ENCODE measurements around the gene FBRSL1.

- TF ChIP-seq POLR2A (IDR thresholded peaks at IDR 0.05; ENCODE audit: low read depth, low read length) (peak; percentile 62), POLR2AphosphoS5 (IDR thresholded peaks at IDR 0.05; ENCODE audit: insufficient read depth, low read depth, low read length) (peak; percentile 68), JUN (IDR thresholded peaks at IDR 0.05; ENCODE audit: borderline replicate concordance, insufficient read depth, insufficient read length, low read depth) (no peak), EZH2 (IDR thresholded peaks at IDR 0.05; ENCODE audit: borderline replicate concordance, low read depth, low read length, severe bottlenecking) (no peak), GATA2 (IDR thresholded peaks at IDR 0.05; ENCODE audit: insufficient read depth, insufficient read length, low read depth, low read length) (no peak), FOS (IDR thresholded peaks at IDR 0.05; ENCODE audit: borderline replicate concordance, insufficient read depth, low read length) (no peak)
- TF ChIP-seq, protein P1, sequence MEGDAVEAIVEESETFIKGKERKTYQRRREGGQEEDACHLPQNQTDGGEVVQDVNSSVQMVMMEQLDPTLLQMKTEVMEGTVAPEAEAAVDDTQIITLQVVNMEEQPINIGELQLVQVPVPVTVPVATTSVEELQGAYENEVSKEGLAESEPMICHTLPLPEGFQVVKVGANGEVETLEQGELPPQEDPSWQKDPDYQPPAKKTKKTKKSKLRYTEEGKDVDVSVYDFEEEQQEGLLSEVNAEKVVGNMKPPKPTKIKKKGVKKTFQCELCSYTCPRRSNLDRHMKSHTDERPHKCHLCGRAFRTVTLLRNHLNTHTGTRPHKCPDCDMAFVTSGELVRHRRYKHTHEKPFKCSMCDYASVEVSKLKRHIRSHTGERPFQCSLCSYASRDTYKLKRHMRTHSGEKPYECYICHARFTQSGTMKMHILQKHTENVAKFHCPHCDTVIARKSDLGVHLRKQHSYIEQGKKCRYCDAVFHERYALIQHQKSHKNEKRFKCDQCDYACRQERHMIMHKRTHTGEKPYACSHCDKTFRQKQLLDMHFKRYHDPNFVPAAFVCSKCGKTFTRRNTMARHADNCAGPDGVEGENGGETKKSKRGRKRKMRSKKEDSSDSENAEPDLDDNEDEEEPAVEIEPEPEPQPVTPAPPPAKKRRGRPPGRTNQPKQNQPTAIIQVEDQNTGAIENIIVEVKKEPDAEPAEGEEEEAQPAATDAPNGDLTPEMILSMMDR (IDR thresholded peaks at IDR 0.05; ENCODE audit: extremely low read depth in 1 of 2, insufficient read depth in 1 of 2, low read depth in 1 of 2, low read length in 2 of 2), result no peak
- TF ChIP-seq, protein P2, sequence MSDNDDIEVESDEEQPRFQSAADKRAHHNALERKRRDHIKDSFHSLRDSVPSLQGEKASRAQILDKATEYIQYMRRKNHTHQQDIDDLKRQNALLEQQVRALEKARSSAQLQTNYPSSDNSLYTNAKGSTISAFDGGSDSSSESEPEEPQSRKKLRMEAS (IDR thresholded peaks at IDR 0.05; ENCODE audit: insufficient read depth, insufficient read length), result no peak
These were observed 69.9 kb downstream of the FBRSL1 start for GRCh38 chr12:132559652-132560363.
